IMR-90 (cell line): ENCODE results near the gene AZI2. TPM values are rescaled to one million over a fixed set of nuclear protein-coding genes. Genes with fewer than 3 reads are reported as not detected.

Experiments
- ATAC-seq: fragments of 200-7000 bp; cut with Tn5 transposase; 2 replicates; pipeline ENCODE4 v1.9.1; 2020; ENCODE audit warnings: low read depth, mild to moderate bottlenecking, moderate library complexity
- BruUV-seq: library from RNA; stranded (reverse); fragments of 400-500 nt; replicated peaks from 2 replicates; lab custom pipeline; 2021; lab: Mats Ljungman, UMichigan
- CTCF ChIA-PET: fragments of 300-600 bp; formaldehyde crosslinking; extraction: SDS; loops from one replicate; lab custom pipeline; 2021; ENCODE audit warnings: antibody characterized with exemption; lab: Yijun Ruan, JAX
- POLR2A ChIA-PET: fragments of 300-600 bp; sonication (Branson Sonifier 250); formaldehyde crosslinking; loops from one replicate; lab custom pipeline; 2022; ENCODE audit warnings: antibody characterized with exemption; ENCODE audit not compliant: unreplicated experiment; lab: Charles Lee
- DNase-seq: peaks from one replicate; pipeline ENCODE4 v3.0.0; 2013
- H2AFZ ChIP-seq: replicated peaks from 2 replicates; pipeline ENCODE3; 2013; ENCODE audit warnings: low read length, mild to moderate bottlenecking; ENCODE audit not compliant: poor library complexity
- H2AK5ac ChIP-seq: 2 replicates; pipeline ENCODE4 v1.6.1; 2013; ENCODE audit warnings: low read depth, low read length, inconsistent platforms
- H2AK9ac ChIP-seq: replicated peaks from 2 replicates; pipeline ENCODE3; 2013; ENCODE audit warnings: mild to moderate bottlenecking, low read depth, low read length, moderate library complexity; ENCODE audit not compliant: poor library complexity
- H2BK120ac ChIP-seq: 2 replicates; pipeline ENCODE4 v1.6.1; 2013; ENCODE audit warnings: low read depth, low read length, inconsistent platforms
- H2BK15ac ChIP-seq: 3 replicates; pipeline ENCODE4 v1.6.1; 2013; ENCODE audit warnings: low read depth, low read length, inconsistent platforms
- H2BK20ac ChIP-seq: 2 replicates; pipeline ENCODE4 v1.6.1; 2013; ENCODE audit warnings: low read depth, mild to moderate bottlenecking, inconsistent platforms, low read length, moderate library complexity
- H2BK5ac ChIP-seq: 2 replicates; pipeline ENCODE4 v1.6.1; 2013; ENCODE audit warnings: mild to moderate bottlenecking, low read depth, low read length, inconsistent platforms; ENCODE audit not compliant: poor library complexity, severe bottlenecking
- H3K14ac ChIP-seq: replicated peaks from 2 replicates; pipeline ENCODE4 v1.6.1; 2013; ENCODE audit warnings: low read depth, low read length, inconsistent platforms
- H3K18ac ChIP-seq: 2 replicates; pipeline ENCODE4 v1.6.1; 2013; ENCODE audit warnings: low read depth, low read length, control low read depth
- H3K23ac ChIP-seq: 2 replicates; pipeline ENCODE4 v1.6.1; 2013; ENCODE audit warnings: low read depth, low read length, inconsistent platforms
- H3K27ac ChIP-seq: 2 replicates; pipeline ENCODE4 v1.5.1; 2013; ENCODE audit warnings: mild to moderate bottlenecking, control low read depth, low read length; ENCODE audit not compliant: insufficient read depth
- H3K27me3 ChIP-seq: 2 replicates; pipeline ENCODE4 v1.6.1; 2013; ENCODE audit warnings: low read length; ENCODE audit not compliant: control insufficient read depth, insufficient read depth
- H3K36me3 ChIP-seq: 2 replicates; pipeline ENCODE4 v1.6.1; 2013; ENCODE audit warnings: low read length, mixed read lengths; ENCODE audit not compliant: control insufficient read depth, insufficient read depth
- H3K4ac ChIP-seq: 2 replicates; pipeline ENCODE4 v1.6.1; 2013; ENCODE audit warnings: low read depth, low read length, inconsistent platforms
- H3K4me1 ChIP-seq: 2 replicates; pipeline ENCODE4 v1.6.1; 2013; ENCODE audit warnings: low read length, mixed read lengths; ENCODE audit not compliant: control insufficient read depth, insufficient read depth
- H3K4me2 ChIP-seq: 2 replicates; pipeline ENCODE4 v1.6.1; 2013; ENCODE audit warnings: low read depth, mild to moderate bottlenecking, control low read depth, low read length, moderate library complexity
- H3K4me3 ChIP-seq: 2 replicates; pipeline ENCODE4 v1.5.1; 2013; ENCODE audit warnings: low read depth, mild to moderate bottlenecking, control low read depth, low read length, moderate library complexity; ENCODE audit not compliant: insufficient read depth
- H3K56ac ChIP-seq: 2 replicates; pipeline ENCODE4 v1.6.1; 2013; ENCODE audit warnings: low read length, inconsistent platforms; ENCODE audit not compliant: insufficient read depth; ENCODE audit errors: extremely low read depth
- H3K79me1 ChIP-seq, 2 experiments: 2 replicates each; pipeline ENCODE4 v1.6.1; 2013; ENCODE audit warnings: low read length in 2 of 2, inconsistent platforms in 1 of 2, low read depth in 1 of 2
- H3K9ac ChIP-seq: 2 replicates; pipeline ENCODE4 v1.6.1; 2013; ENCODE audit warnings: low read depth, low read length, control low read depth
- H3K9me1 ChIP-seq: 2 replicates; pipeline ENCODE4 v1.6.1; 2013; ENCODE audit warnings: low read length, inconsistent platforms; ENCODE audit not compliant: insufficient read depth
- H3K9me3 ChIP-seq: 2 replicates; pipeline ENCODE4 v1.6.1; 2013; ENCODE audit warnings: low read length; ENCODE audit not compliant: control insufficient read depth, insufficient read depth
- H4K20me1 ChIP-seq: 2 replicates; pipeline ENCODE4 v1.6.1; 2013; ENCODE audit warnings: low read length, inconsistent platforms; ENCODE audit not compliant: insufficient read depth
- H4K5ac ChIP-seq: 2 replicates; pipeline ENCODE4 v1.6.1; 2013; ENCODE audit warnings: mild to moderate bottlenecking, low read depth, low read length, control low read depth
- H4K8ac ChIP-seq, 2 experiments: 2 replicates each; pipeline ENCODE4 v1.6.1; 2013; ENCODE audit warnings: low read depth in 2 of 2, low read length in 2 of 2, control low read depth in 1 of 2, inconsistent platforms in 1 of 2
- H4K91ac ChIP-seq: 2 replicates; pipeline ENCODE4 v1.6.1; 2013; ENCODE audit warnings: low read depth, low read length, inconsistent platforms; ENCODE audit not compliant: insufficient read depth
- CEBPB ChIP-seq: IDR thresholded peaks from 2 replicates; pipeline ENCODE4 v1.6.1; 2012; ENCODE audit warnings: low read depth, low read length, improper control_type of control experiment
- MXI1 ChIP-seq: IDR thresholded peaks from 2 replicates; pipeline ENCODE4 v1.6.1; 2012; ENCODE audit warnings: low read depth, mild to moderate bottlenecking, low read length, moderate library complexity, borderline replicate concordance
- NFE2L2 ChIP-seq: fragments of 150-350 bp; IDR thresholded peaks from 2 replicates; pipeline ENCODE4 v1.6.1; 2016; ENCODE audit warnings: low read depth, mild to moderate bottlenecking, low read length
- RAD21 ChIP-seq: IDR thresholded peaks from 2 replicates; pipeline ENCODE4 v1.6.1; 2012; ENCODE audit warnings: low read length, improper control_type of control experiment
- RCOR1 ChIP-seq: IDR thresholded peaks from 2 replicates; pipeline ENCODE4 v1.6.1; 2012; ENCODE audit warnings: mild to moderate bottlenecking, low read length, improper control_type of control experiment; ENCODE audit not compliant: insufficient replicate concordance
- WGBS, 2 experiments: methylation state at CpG; one replicate each; pipeline versions ENCODE4 v1.1.5 to v1.1.7; 2013; ENCODE audit warnings: missing lambda C conversion rate in 2 of 2; ENCODE audit not compliant: insufficient read length in 1 of 2; ENCODE audit errors: extremely low coverage in 2 of 2; 5-methylcytosine and 5-hydroxymethylcytosine counted together
- dilution Hi-C: fragments of 300-500 bp; cut with HindIII; formaldehyde crosslinking; loops from one replicate; pipeline ENCODE4 v1.14.3; 2018; ENCODE audit warnings: low sequenced_read_pairs; ENCODE audit not compliant: unreplicated experiment
- in situ Hi-C: fragments of 300-500 bp; cut with MboI; formaldehyde crosslinking; loops from 3 replicates; pipeline ENCODE4 v1.14.3; 2019; ENCODE audit warnings: low sequenced_read_pairs, inconsistent platforms, mixed read lengths
- intact Hi-C: fragments of 100-400 bp; cut with micrococcal nuclease; formaldehyde crosslinking; loops from 2 replicates; pipeline ENCODE4 v1.10.0; 2022
- polyA plus RNA-seq, 3 experiments: library from polyadenylated mRNA; depleted of rRNA; stranded (reverse); fragments of >200 nt; gene quantifications; 2 replicates each; pipeline ENCODE4 v1.2.3, GENCODE V29; 2012; ENCODE audit warnings: low replicate concordance in 1 of 3
- total RNA-seq: library from RNA; depleted of rRNA; stranded (reverse); fragments of >200 nt; gene quantifications from 2 replicates; pipeline ENCODE4 v1.2.3, GENCODE V29; 2012
- TF ChIP-seq, protein P1 (sequence below): fragments of 150-350 bp; IDR thresholded peaks from 2 replicates; pipeline ENCODE4 v1.6.1; 2016; ENCODE audit warnings: low read depth, mild to moderate bottlenecking, low read length, moderate library complexity, borderline replicate concordance

Gene AZI2
- total and polyA plus RNA-seq, 2 of the 4 experiments (the other 2 are of a cell fraction), result 30.1 to 52.5 TPM

DNA sequence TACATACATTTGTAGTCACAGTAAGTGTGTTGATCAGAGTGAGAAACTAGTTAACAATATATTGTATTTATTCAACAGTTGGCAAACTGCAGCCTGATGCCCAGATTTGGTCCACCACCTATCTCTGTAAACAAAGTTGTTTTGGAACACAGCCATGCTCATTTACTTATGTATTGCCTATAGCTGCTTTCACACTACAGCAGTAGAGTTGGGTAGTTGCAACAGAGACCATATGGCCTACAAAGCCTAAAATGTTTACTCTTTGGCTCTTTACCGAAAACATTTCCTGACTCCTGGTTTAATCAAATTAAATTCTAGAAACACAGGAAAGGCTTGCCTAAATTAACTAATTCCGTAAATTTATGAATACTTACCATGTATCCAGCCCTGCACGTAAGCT is 67.8 kb downstream of the AZI2 start:
- Histone ChIP-seq H3K36me3 (no peaks in the 10 kb centered on the region), H3K27me3 (no peaks in the 10 kb centered on the region), H3K9me3 (no peaks in the 10 kb centered on the region), H2BK5ac (no peak overlapping the region), H3K56ac (no peak overlapping the region), H3K79me1 (peaks cover 0 to 4% of the 10 kb centered on the region in 2 experiments; a peak in 1 of 4 replicates), H4K8ac (no peak overlapping the region), H3K4me2 (no peak overlapping the region; the same call in 1 of the 2 replicates), H2AK9ac (no peak overlapping the region), H3K4me1 (peaks cover 2% of the 10 kb centered on the region), H3K4me3 (no peak overlapping the region), H3K9ac (no peak overlapping the region), H3K23ac (no peak overlapping the region), H4K5ac (no peak overlapping the region), H3K14ac (no peak overlapping the region), H3K9me1 (peaks cover 2% of the 10 kb centered on the region; the same call in 1 of the 2 replicates), H2AK5ac (no peak overlapping the region), H3K27ac (no peak overlapping the region), H2BK20ac (no peak overlapping the region), H3K4ac (no peak overlapping the region), H3K18ac (no peak overlapping the region), H2AFZ (no peak overlapping the region), H4K20me1 (no peaks in the 10 kb centered on the region), H4K91ac (no peak overlapping the region), H2BK15ac (no peak overlapping the region), H2BK120ac (no peak overlapping the region)
- dilution Hi-C loops (no loop called here), in situ Hi-C loops (no loop called here), intact Hi-C loops (no loop called here)
- no peak for DNase-seq
- TF ChIP-seq MXI1 (no peak), RAD21 (no peak), CEBPB (no peak), NFE2L2 (no peak), RCOR1 (no peak)
- TF ChIP-seq, protein P1, sequence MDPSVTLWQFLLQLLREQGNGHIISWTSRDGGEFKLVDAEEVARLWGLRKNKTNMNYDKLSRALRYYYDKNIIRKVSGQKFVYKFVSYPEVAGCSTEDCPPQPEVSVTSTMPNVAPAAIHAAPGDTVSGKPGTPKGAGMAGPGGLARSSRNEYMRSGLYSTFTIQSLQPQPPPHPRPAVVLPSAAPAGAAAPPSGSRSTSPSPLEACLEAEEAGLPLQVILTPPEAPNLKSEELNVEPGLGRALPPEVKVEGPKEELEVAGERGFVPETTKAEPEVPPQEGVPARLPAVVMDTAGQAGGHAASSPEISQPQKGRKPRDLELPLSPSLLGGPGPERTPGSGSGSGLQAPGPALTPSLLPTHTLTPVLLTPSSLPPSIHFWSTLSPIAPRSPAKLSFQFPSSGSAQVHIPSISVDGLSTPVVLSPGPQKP, result no peak
- ChIA-PET POLR2A (no interaction called here), CTCF (no interaction called here)
- WGBS, 2 experiments, result no CpG with 5 or more reads among the region's 3 CpGs
- no peak for ATAC-seq
- BruUV-seq, result no TSS peak
